BJ (cell line): ENCODE data around the gene CDKN1B. TPM values are rescaled to one million over a fixed set of nuclear protein-coding genes. Genes with fewer than 3 reads are reported as not detected.

ENCODE experiments used
- CTCF ChIA-PET: fragments of 350-600 bp; formaldehyde crosslinking; extraction: SDS; loops from one replicate; lab custom pipeline; 2021; ENCODE audit warnings: antibody characterized with exemption, inconsistent platforms; lab: Yijun Ruan, JAX
- POLR2A ChIA-PET: fragments of 300-600 bp; sonication (Branson Sonifier 250); formaldehyde crosslinking; extraction: SDS; loops from one replicate; lab custom pipeline; 2021; ENCODE audit warnings: antibody characterized with exemption; lab: Charles Lee
- DNase-seq: peaks from one replicate; pipeline ENCODE4 v3.0.0-alpha.2; 2011; ENCODE audit warnings: low read depth
- H3K27me3 ChIP-seq: 2 replicates; pipeline ENCODE4 v1.6.0; 2011; ENCODE audit warnings: low read length; ENCODE audit not compliant: control insufficient read depth, insufficient read depth
- H3K36me3 ChIP-seq: 2 replicates; pipeline ENCODE4 v1.5.1; 2011; ENCODE audit warnings: low read length; ENCODE audit not compliant: control insufficient read depth, insufficient read depth
- H3K4me3 ChIP-seq: 2 replicates; pipeline ENCODE4 v1.5.1; 2011; ENCODE audit warnings: low read depth, mild to moderate bottlenecking, control low read depth, low read length
- polyA minus RNA-seq: library from RNA; depleted of rRNA, polyadenylated mRNA; stranded (reverse); fragments of >200 nt; gene quantifications from 2 replicates; pipeline ENCODE4 v1.2.3, GENCODE V29; 2011; rRNA and poly(A)+ RNA removed
- polyA plus RNA-seq: library from polyadenylated mRNA; depleted of rRNA; stranded (reverse); fragments of >200 nt; gene quantifications from 2 replicates; pipeline ENCODE4 v1.2.3, GENCODE V29; 2011; rRNA removed
- TF ChIP-seq, protein P1 (sequence below): IDR thresholded peaks from 2 replicates; pipeline ENCODE4 v1.5.1; 2011; ENCODE audit warnings: low read depth, mild to moderate bottlenecking, control low read depth, inconsistent platforms, low read length, moderate library complexity; ENCODE audit not compliant: insufficient read depth

CDKN1B gene
- polyA plus RNA-seq, result 19.7 and 21.7 TPM in 2 replicates
- polyA minus RNA-seq, result 11.6 and 17.5 TPM in 2 replicates

DNA sequence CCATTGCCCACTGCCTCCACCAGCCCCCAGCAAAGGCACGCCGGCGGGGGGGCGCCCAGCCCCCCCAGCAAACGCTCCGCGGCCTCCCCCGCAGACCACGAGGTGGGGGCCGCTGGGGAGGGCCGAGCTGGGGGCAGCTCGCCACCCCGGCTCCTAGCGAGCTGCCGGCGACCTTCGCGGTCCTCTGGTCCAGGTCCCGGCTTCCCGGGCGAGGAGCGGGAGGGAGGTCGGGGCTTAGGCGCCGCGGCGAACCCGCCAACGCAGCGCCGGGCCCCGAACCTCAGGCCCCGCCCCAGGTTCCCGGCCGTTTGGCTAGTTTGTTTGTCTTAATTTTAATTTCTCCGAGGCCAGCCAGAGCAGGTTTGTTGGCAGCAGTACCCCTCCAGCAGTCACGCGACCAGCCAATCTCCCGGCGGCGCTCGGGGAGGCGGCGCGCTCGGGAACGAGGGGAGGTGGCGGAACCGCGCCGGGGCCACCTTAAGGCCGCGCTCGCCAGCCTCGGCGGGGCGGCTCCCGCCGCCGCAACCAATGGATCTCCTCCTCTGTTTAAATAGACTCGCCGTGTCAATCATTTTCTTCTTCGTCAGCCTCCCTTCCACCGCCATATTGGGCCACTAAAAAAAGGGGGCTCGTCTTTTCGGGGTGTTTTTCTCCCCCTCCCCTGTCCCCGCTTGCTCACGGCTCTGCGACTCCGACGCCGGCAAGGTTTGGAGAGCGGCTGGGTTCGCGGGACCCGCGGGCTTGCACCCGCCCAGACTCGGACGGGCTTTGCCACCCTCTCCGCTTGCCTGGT is at the start of gene CDKN1B:
CDKN1B (plus strand) TSS at position 576 of the 793 bp plus-strand sequence. CDS start 472 bp downstream, outside the sequence.
- Histone ChIP-seq H3K27me3 (no peaks in the 10 kb centered on the region), H3K36me3 (no peaks in the 10 kb centered on the region), H3K4me3 (peak within 1 kb of the TSS; percentile 69)
- ChIA-PET POLR2A (interaction anchor here (0.7 to 1.1 kb wide), 2 partner anchors 9 to 340 kb away, joined by 6 to 7 read pairs; no protein-coding TSS in a partner anchor), CTCF (interaction anchor here (1.6 to 2.1 kb wide), 3 partner anchors 20 to 340 kb away, joined by 5 to 9 read pairs (median 6); no protein-coding TSS in a partner anchor)
- DNase-seq, result peak; percentile 83
- TF ChIP-seq, protein P1, sequence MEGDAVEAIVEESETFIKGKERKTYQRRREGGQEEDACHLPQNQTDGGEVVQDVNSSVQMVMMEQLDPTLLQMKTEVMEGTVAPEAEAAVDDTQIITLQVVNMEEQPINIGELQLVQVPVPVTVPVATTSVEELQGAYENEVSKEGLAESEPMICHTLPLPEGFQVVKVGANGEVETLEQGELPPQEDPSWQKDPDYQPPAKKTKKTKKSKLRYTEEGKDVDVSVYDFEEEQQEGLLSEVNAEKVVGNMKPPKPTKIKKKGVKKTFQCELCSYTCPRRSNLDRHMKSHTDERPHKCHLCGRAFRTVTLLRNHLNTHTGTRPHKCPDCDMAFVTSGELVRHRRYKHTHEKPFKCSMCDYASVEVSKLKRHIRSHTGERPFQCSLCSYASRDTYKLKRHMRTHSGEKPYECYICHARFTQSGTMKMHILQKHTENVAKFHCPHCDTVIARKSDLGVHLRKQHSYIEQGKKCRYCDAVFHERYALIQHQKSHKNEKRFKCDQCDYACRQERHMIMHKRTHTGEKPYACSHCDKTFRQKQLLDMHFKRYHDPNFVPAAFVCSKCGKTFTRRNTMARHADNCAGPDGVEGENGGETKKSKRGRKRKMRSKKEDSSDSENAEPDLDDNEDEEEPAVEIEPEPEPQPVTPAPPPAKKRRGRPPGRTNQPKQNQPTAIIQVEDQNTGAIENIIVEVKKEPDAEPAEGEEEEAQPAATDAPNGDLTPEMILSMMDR, result no peak

DNA sequence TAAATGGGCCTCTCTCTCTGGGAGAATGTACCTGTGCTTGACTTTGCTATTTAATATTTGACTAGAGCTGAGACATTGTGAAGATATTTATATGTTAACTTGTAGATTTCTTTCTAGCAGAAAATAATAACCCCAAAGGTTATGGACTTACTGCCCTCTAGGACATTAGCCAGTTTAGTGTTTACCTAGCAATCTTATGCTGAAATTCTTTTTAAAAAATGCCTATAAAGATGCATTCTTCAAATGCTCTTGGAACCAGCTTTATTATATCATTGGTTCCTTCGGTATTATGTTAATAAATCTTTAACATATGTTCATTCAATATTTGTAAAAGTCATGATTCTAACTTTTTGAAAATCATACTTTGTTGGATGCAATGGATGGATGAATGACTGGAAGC is 49.2 kb upstream of the CDKN1B start:
- Histone ChIP-seq H3K4me3 (no peak overlapping the region), H3K27me3 (no peaks in the 10 kb centered on the region), H3K36me3 (no peaks in the 10 kb centered on the region)
- CTCF ChIA-PET, result interaction anchor here (0.8 to 1.3 kb wide), 2 partner anchors 12 to 13 kb away, joined by 3 read pairs; no protein-coding TSS in a partner anchor
- TF ChIP-seq, protein P1, result no peak
- DNase-seq, result no peak
- POLR2A ChIA-PET, result no interaction called here

DNA sequence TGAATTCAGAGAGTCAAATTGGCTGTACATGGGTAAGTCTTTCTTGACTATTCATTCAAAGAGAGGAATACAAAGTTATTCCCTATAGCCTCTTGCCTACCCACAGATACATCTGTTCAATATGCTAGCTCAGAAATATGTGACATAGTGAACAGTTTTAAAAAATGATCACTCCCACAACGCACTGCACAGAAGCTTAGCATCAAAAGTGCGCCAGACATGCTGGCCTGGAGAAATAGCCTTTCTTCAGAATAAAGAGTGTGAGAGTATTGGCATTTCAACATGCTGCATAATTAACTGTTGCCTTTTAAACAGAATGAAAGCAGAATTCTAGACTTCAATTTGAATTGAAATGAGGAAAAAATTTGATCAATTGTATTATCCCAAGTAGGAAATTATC is 48.1 kb upstream of the CDKN1B start:
- ChIA-PET POLR2A (no interaction called here), CTCF (no interaction called here)
- no peak for DNase-seq
- no peak overlapping the region for H3K4me3 ChIP-seq
- no peaks in the 10 kb centered on the region for H3K27me3 ChIP-seq
- no peaks in the 10 kb centered on the region for H3K36me3 ChIP-seq
- TF ChIP-seq, protein P1, result no peak

DNA sequence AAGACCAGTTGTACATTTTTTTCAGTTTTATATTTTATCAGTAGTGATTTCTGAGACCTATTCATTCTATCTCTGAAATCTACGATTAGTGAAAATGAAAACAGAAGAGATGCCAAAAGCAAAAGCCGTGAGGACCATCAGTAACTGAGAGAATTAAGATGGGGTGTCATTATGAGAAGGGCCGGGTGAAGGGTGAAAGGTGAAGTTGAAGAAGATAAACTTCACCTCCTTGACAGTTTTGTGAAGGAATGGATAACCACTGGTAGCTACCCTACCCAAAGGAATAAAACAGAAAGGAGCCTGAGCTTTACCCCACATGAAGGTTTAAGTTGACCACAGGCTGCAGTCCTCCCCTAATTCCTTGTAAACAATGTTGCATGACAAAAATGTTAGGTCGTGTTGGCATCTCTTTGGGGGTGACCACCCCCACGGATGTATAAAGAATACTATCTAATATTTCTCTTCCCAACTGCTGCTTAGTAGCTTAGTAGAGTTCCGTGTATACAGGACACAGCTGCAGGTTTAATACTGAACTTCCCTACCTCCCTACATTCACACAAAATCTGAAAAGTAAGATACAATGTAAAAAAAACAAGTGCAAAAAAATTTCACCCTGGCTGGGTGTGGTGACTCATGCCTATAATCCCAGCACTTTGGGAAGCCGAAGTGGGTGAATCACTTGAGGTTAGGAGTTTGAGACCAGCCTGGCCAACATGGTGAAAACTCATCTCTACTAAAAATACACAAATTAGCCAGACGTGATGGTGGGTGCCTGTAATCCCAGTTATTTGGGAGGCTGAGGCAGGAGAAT is 45.1 kb upstream of the CDKN1B start:
- TF ChIP-seq, protein P1, result no peak
- Histone ChIP-seq H3K36me3 (no peaks in the 10 kb centered on the region), H3K4me3 (no peak overlapping the region), H3K27me3 (no peaks in the 10 kb centered on the region)
- CTCF ChIA-PET, result interaction anchor here (0.6 to 2.7 kb wide), 4 partner anchors 9 to 273 kb away, joined by 3 to 9 read pairs (median 3); no protein-coding TSS in a partner anchor
- POLR2A ChIA-PET, result interaction anchor here (0.7 kb wide), 1 partner anchor 230 kb away, joined by 3 read pairs; no protein-coding TSS in a partner anchor
- DNase-seq, result no peak
